Immature natural killer cell (primary cell): Measurements from ENCODE around the gene CFAP97D2. TPM values are rescaled to one million over a fixed set of nuclear protein-coding genes. Genes with fewer than 3 reads are reported as not detected.
"Not testable (repeated sequence)": the region's sequence is repeated elsewhere in the genome, so short reads cannot be mapped to it uniquely, and the experiment has no call there.

Source experiments
- DNase-seq, 3 donors: peaks; one replicate each; pipeline ENCODE4 v3.0.0; 2022; ENCODE audit warnings: mixed read lengths in 1 of 3
- H3K27ac Mint-ChIP-seq, 6 donors: one replicate each; pipeline ENCODE4 v1.8.0; 2020; ENCODE audit warnings: mixed read lengths in 6 of 6, mild to moderate bottlenecking in 5 of 6, inconsistent platforms in 4 of 6, moderate library complexity in 3 of 6
- H3K27me3 Mint-ChIP-seq, 3 donors: one replicate each; pipeline ENCODE4 v1.8.0; 2020 to 2021; ENCODE audit warnings: low read depth in 3 of 3, mild to moderate bottlenecking in 3 of 3, mixed read lengths in 3 of 3, moderate library complexity in 3 of 3, inconsistent platforms in 1 of 3
- H3K36me3 Mint-ChIP-seq, 3 donors: one replicate each; pipeline ENCODE4 v1.8.0; 2020; ENCODE audit warnings: mixed read lengths in 3 of 3, inconsistent platforms in 2 of 3, mild to moderate bottlenecking in 2 of 3
- H3K4me1 Mint-ChIP-seq, 2 donors: one replicate each; pipeline ENCODE4 v1.8.0; 2020; ENCODE audit warnings: inconsistent platforms in 2 of 2, mild to moderate bottlenecking in 2 of 2, mixed read lengths in 2 of 2, moderate library complexity in 1 of 2
- H3K4me3 Mint-ChIP-seq, 5 donors: one replicate each; pipeline ENCODE4 v1.8.0; 2020; ENCODE audit warnings: mild to moderate bottlenecking in 5 of 5, mixed read lengths in 5 of 5, inconsistent platforms in 3 of 5, moderate library complexity in 3 of 5
- H3K9me3 Mint-ChIP-seq, 6 donors: one replicate each; pipeline ENCODE4 v1.8.0; 2020; ENCODE audit warnings: mild to moderate bottlenecking in 6 of 6, mixed read lengths in 6 of 6, inconsistent platforms in 4 of 6, moderate library complexity in 3 of 6
- polyA plus RNA-seq, 3 donors: library from polyadenylated mRNA; unstranded; fragments of 300-500 nt; fragmentation: Illumina TruSeq; gene quantifications; one replicate each; pipeline ENCODE4 v1.2.3, GENCODE V29; 2021

CFAP97D2 gene
- polyA plus RNA-seq, 3 donors from 2014 or later: 0.40 to 1.0 (median 0.44) TPM

- DNase-seq: no peak
- Mint-ChIP-seq H3K4me3 (peak overlapping the region; percentile 57 to 86 (median 77)), H3K27me3 (peaks cover 10 to 22% (median 12%) of the 10 kb centered on the region in 3 donors), H3K27ac (peak overlapping the region; percentile 85 to 98 (median 92)), H3K4me1 (peaks cover 83 to 86% of the 10 kb centered on the region in 2 donors), H3K9me3 (no peaks in the 10 kb centered on the region), H3K36me3 (peaks cover 0 to 4% (median 0%) of the 10 kb centered on the region in 3 donors)
Observed at GRCh38 chr13:114155926-114156883, 22.9 kb upstream of the CFAP97D2 start.

GRCh38 chr13:114157869-114158495, 21.1 kb upstream of the CFAP97D2 start:
- Mint-ChIP-seq H3K4me3 (peak overlapping the region in 4 of 5 donors; percentile 8 to 48 (median 13)), H3K27ac (peak overlapping the region; percentile 53 to 89 (median 85))
- no peak for DNase-seq

GRCh38 chr13:114158869-114159666, 20.0 kb upstream of the CFAP97D2 start:
- peaks cover 6 to 15% (median 7%) of the 10 kb centered on the region in 3 donors for H3K27me3 Mint-ChIP-seq
- not testable (repeated sequence) for DNase-seq, H3K9me3 Mint-ChIP-seq, H3K36me3 Mint-ChIP-seq
- H3K4me3 Mint-ChIP-seq: peak overlapping the region in 3 of 5 donors; percentile 11 to 68 (median 14)
- peaks cover 76 to 79% of the 10 kb centered on the region in 2 donors for H3K4me1 Mint-ChIP-seq
- peak overlapping the region; percentile 31 to 94 (median 85) for H3K27ac Mint-ChIP-seq

More at GRCh38 chr13:114157869-114158495, 21.1 kb upstream of the CFAP97D2 start:
- Mint-ChIP-seq H3K27me3 (peaks cover 8 to 20% (median 10%) of the 10 kb centered on the region in 3 donors), H3K36me3 (peaks cover 0 to 7% (median 0%) of the 10 kb centered on the region in 3 donors), H3K4me1 (peaks cover 83 to 85% of the 10 kb centered on the region in 2 donors), H3K9me3 (no peaks in the 10 kb centered on the region)

- DNase-seq: peak in 1 of 3 donors; percentile 49
- H3K27ac Mint-ChIP-seq: peak overlapping the region in 5 of 6 donors; percentile 72 to 94 (median 85)
- peaks cover 6 to 19% (median 13%) of the 10 kb centered on the region in 3 donors for H3K27me3 Mint-ChIP-seq
- peaks cover 73 to 74% of the 10 kb centered on the region in 2 donors for H3K4me1 Mint-ChIP-seq
- peak overlapping the region in 4 of 5 donors; percentile 74 to 87 (median 84) for H3K4me3 Mint-ChIP-seq
- no peaks in the 10 kb centered on the region for H3K9me3 Mint-ChIP-seq
- peaks cover 0 to 6% (median 0%) of the 10 kb centered on the region in 3 donors for H3K36me3 Mint-ChIP-seq
Observed at GRCh38 chr13:114161028-114161556, 18.0 kb upstream of the CFAP97D2 start.

- Mint-ChIP-seq H3K27ac (peak overlapping the region; percentile 83 to 94 (median 85)), H3K4me3 (peak overlapping the region; percentile 74 to 87 (median 83)), H3K4me1 (peaks cover 66% of the 10 kb centered on the region in 2 donors), H3K27me3 (peaks cover 0 to 13% (median 8%) of the 10 kb centered on the region in 3 donors), H3K36me3 (peaks cover 0 to 6% (median 0%) of the 10 kb centered on the region in 3 donors), H3K9me3 (no peaks in the 10 kb centered on the region)
- peak in 1 of 3 donors; percentile 37 for DNase-seq
Observed at GRCh38 chr13:114161644-114162532, 17.2 kb upstream of the CFAP97D2 start.

- peaks cover 0 to 6% (median 0%) of the 10 kb centered on the region in 3 donors for H3K36me3 Mint-ChIP-seq
- H3K9me3 Mint-ChIP-seq: no peaks in the 10 kb centered on the region
- no peak for DNase-seq
- peak overlapping the region; percentile 74 to 87 (median 83) for H3K4me3 Mint-ChIP-seq
- peak overlapping the region; percentile 83 to 94 (median 85) for H3K27ac Mint-ChIP-seq
- H3K4me1 Mint-ChIP-seq: peaks cover 59 to 60% of the 10 kb centered on the region in 2 donors
- H3K27me3 Mint-ChIP-seq: peaks cover 0 to 8% (median 8%) of the 10 kb centered on the region in 3 donors
Observed at GRCh38 chr13:114162533-114162922, 16.5 kb upstream of the CFAP97D2 start.

- peaks cover 44 to 45% of the 10 kb centered on the region in 2 donors for H3K4me1 Mint-ChIP-seq
- DNase-seq: no peak
- H3K27me3 Mint-ChIP-seq: peaks cover 0 to 8% (median 8%) of the 10 kb centered on the region in 3 donors
- peaks cover 0 to 14% (median 0%) of the 10 kb centered on the region in 3 donors for H3K36me3 Mint-ChIP-seq
- H3K9me3 Mint-ChIP-seq: no peaks in the 10 kb centered on the region
- peak overlapping the region in 2 of 6 donors; percentile 28 to 66 for H3K27ac Mint-ChIP-seq
- no peak overlapping the region for H3K4me3 Mint-ChIP-seq
Observed at GRCh38 chr13:114164053-114164452, 15.0 kb upstream of the CFAP97D2 start.

- Mint-ChIP-seq H3K27me3 (peaks cover 0 to 8% (median 4%) of the 10 kb centered on the region in 3 donors), H3K27ac (peak overlapping the region in 1 of 6 donors; percentile 40), H3K36me3 (peaks cover 0 to 14% (median 0%) of the 10 kb centered on the region in 3 donors), H3K4me3 (no peak overlapping the region), H3K4me1 (peaks cover 36 to 37% of the 10 kb centered on the region in 2 donors), H3K9me3 (no peaks in the 10 kb centered on the region)
- DNase-seq: no peak
Observed at GRCh38 chr13:114164681-114165429, 14.2 kb upstream of the CFAP97D2 start.

GRCh38 chr13:114166381-114167131, 12.5 kb upstream of the CFAP97D2 start:
- Mint-ChIP-seq H3K4me3 (no peak overlapping the region), H3K36me3 (peaks cover 0 to 14% (median 0%) of the 10 kb centered on the region in 3 donors), H3K4me1 (peaks cover 19 to 20% of the 10 kb centered on the region in 2 donors), H3K27ac (no peak overlapping the region), H3K9me3 (peaks cover 0 to 6% (median 0%) of the 10 kb centered on the region in 6 donors), H3K27me3 (peaks cover 0 to 8% (median 4%) of the 10 kb centered on the region in 3 donors)
- DNase-seq: no peak

- Mint-ChIP-seq H3K4me3 (no peak overlapping the region), H3K27me3 (peaks cover 0 to 8% (median 4%) of the 10 kb centered on the region in 3 donors), H3K4me1 (peaks cover 10 to 12% of the 10 kb centered on the region in 2 donors), H3K27ac (peak overlapping the region in 2 of 6 donors; percentile 17 to 24), H3K9me3 (peaks cover 0 to 6% (median under 1%) of the 10 kb centered on the region in 6 donors), H3K36me3 (peaks cover 0 to 11% (median 0%) of the 10 kb centered on the region in 3 donors)
- DNase-seq: no peak
Observed at GRCh38 chr13:114167426-114167825, 11.6 kb upstream of the CFAP97D2 start.

GRCh38 chr13:114167885-114168284, 11.2 kb upstream of the CFAP97D2 start:
- Mint-ChIP-seq H3K9me3 (peaks cover 0 to 8% (median 1%) of the 10 kb centered on the region in 6 donors), H3K27ac (peak overlapping the region in 1 of 6 donors; percentile 24), H3K4me1 (peaks cover 6 to 7% of the 10 kb centered on the region in 2 donors), H3K36me3 (peaks cover under 1 to 12% (median 2%) of the 10 kb centered on the region in 3 donors), H3K4me3 (no peak overlapping the region), H3K27me3 (peaks cover 0 to 8% (median 4%) of the 10 kb centered on the region in 3 donors)
- DNase-seq: no peak
